Measurements from ENCODE around the gene LIPE. TPM values are rescaled to one million over a fixed set of nuclear protein-coding genes. Genes with fewer than 3 reads are reported as not detected.

LIPE gene
- polyA plus RNA-seq, 1 donor (not counting 4 experiments of a cell fraction or from before 2014, with no cell fraction given) = 6.1 TPM

DNA sequence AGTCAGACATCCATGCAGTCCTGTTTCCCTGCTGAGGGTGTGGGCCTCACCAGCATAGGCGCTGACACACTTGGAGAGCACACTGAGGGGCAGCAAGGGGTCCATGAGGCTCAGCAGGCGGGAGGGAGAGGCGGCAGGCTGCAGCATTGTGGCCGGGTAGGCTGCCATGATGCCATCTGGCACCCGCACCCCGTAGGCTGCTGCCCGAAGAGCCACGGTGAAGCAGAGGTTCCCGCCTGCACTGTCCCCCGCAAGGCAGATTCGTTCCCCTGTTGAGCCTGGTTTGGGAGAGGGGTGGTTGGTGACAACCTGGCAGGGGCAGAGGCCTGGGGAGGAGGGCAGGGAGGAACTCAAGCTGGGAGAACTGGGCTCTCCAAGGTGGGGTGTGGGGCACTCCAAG is 21.1 kb downstream of the LIPE start:
- Histone ChIP-seq H3K36me3 (ENCODE audit: control insufficient read depth in 2 of 2, extremely low read depth in 1 of 2, insufficient read depth in 2 of 2, low read length in 2 of 2) (peaks cover 8 to 15% of the 10 kb centered on the region in 2 experiments), H3K4me1 (ENCODE audit: control insufficient read depth, extremely low read depth, insufficient read depth, low read length) (peaks cover 2% of the 10 kb centered on the region), H3K27me3 (ENCODE audit: control insufficient read depth, extremely low read depth, insufficient read depth, low read length) (no peaks in the 10 kb centered on the region), H3K9me3 (ENCODE audit: control insufficient read depth, low read depth, low read length) (no peaks in the 10 kb centered on the region), H3K9ac (ENCODE audit: control insufficient read depth, extremely low read depth, insufficient read depth, low read length) (no peak overlapping the region), H3K9me1 (ENCODE audit: control insufficient read depth, extremely low read depth, insufficient read depth, low read length) (no peaks in the 10 kb centered on the region), H3K4me3 (ENCODE audit: control insufficient read depth in 2 of 3, extremely low read depth in 1 of 3, insufficient read depth in 2 of 3, low read depth in 1 of 3, low read length in 3 of 3) (no peak overlapping the region), H2AFZ (ENCODE audit: control insufficient read depth, low read length) (no peak overlapping the region), H3K4me2 (ENCODE audit: control insufficient read depth, extremely low read depth, insufficient read depth, low read depth, low read length) (no peak overlapping the region), H4K20me1 (ENCODE audit: control insufficient read depth, extremely low read depth, insufficient read depth, low read length) (no peaks in the 10 kb centered on the region), H3K27ac (ENCODE audit: control insufficient read depth, insufficient read depth, low read length) (no peak overlapping the region), H3K79me2 (ENCODE audit: control insufficient read depth, insufficient read depth, low read length) (no peaks in the 10 kb centered on the region)
- FAIRE-seq (no peak), DNase-seq (ENCODE audit: low read depth, low spot score) (no peak)
- TF ChIP-seq EZH2 (IDR thresholded peaks at IDR 0.05; ENCODE audit: low read length) = no peak
- TF ChIP-seq, protein P1, sequence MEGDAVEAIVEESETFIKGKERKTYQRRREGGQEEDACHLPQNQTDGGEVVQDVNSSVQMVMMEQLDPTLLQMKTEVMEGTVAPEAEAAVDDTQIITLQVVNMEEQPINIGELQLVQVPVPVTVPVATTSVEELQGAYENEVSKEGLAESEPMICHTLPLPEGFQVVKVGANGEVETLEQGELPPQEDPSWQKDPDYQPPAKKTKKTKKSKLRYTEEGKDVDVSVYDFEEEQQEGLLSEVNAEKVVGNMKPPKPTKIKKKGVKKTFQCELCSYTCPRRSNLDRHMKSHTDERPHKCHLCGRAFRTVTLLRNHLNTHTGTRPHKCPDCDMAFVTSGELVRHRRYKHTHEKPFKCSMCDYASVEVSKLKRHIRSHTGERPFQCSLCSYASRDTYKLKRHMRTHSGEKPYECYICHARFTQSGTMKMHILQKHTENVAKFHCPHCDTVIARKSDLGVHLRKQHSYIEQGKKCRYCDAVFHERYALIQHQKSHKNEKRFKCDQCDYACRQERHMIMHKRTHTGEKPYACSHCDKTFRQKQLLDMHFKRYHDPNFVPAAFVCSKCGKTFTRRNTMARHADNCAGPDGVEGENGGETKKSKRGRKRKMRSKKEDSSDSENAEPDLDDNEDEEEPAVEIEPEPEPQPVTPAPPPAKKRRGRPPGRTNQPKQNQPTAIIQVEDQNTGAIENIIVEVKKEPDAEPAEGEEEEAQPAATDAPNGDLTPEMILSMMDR (optimal IDR thresholded peaks at IDR 0.05 in 1 of 3, IDR thresholded peaks at IDR 0.05 in 1 of 3, conservative IDR thresholded peaks at IDR 0.05 in 1 of 3; ENCODE audit: extremely low read depth in 1 of 3, insufficient read depth in 2 of 3, low read length in 3 of 3) = no peak
- dilution Hi-C loops (cut with MboI; ENCODE audit: extremely low pct_ligation_motif_present, low sequenced_read_pairs) = no loop called here

DNA sequence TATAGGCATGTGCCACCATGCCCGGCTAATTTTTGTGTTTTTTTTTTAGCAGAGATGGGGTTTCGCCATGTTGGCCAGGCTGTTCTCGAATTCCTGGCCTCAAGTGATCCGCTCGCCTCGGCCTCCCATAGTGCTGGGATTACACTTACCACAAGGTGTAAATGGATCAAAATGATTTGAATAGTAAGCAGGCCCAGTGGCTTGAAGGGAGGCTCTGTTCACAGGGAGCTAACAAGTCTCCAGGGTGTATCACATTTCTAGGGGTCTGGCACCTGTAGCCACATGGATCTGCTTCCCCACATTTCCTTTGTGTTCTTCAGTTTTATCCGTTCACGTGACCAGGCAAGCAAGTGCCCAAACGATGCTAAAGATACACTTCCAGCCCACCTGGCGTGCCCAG is 23.6 kb downstream of the LIPE start:
- Histone ChIP-seq H3K4me2 (ENCODE audit: control insufficient read depth, extremely low read depth, insufficient read depth, low read depth, low read length) (no peak overlapping the region), H3K27ac (ENCODE audit: control insufficient read depth, insufficient read depth, low read length) (no peak overlapping the region), H3K27me3 (ENCODE audit: control insufficient read depth, extremely low read depth, insufficient read depth, low read length) (no peaks in the 10 kb centered on the region), H3K4me1 (ENCODE audit: control insufficient read depth, extremely low read depth, insufficient read depth, low read length) (peaks cover 3% of the 10 kb centered on the region), H3K9ac (ENCODE audit: control insufficient read depth, extremely low read depth, insufficient read depth, low read length) (no peak overlapping the region), H3K36me3 (ENCODE audit: control insufficient read depth in 2 of 2, extremely low read depth in 1 of 2, insufficient read depth in 2 of 2, low read length in 2 of 2) (peaks cover 3 to 11% of the 10 kb centered on the region in 2 experiments), H3K4me3 (ENCODE audit: control insufficient read depth in 2 of 3, extremely low read depth in 1 of 3, insufficient read depth in 2 of 3, low read depth in 1 of 3, low read length in 3 of 3) (no peak overlapping the region), H3K79me2 (ENCODE audit: control insufficient read depth, insufficient read depth, low read length) (no peaks in the 10 kb centered on the region), H3K9me3 (ENCODE audit: control insufficient read depth, low read depth, low read length) (no peaks in the 10 kb centered on the region), H4K20me1 (ENCODE audit: control insufficient read depth, extremely low read depth, insufficient read depth, low read length) (no peaks in the 10 kb centered on the region), H2AFZ (ENCODE audit: control insufficient read depth, low read length) (no peak overlapping the region), H3K9me1 (ENCODE audit: control insufficient read depth, extremely low read depth, insufficient read depth, low read length) (no peaks in the 10 kb centered on the region)
- TF ChIP-seq, protein P1 (optimal IDR thresholded peaks at IDR 0.05 in 1 of 3, IDR thresholded peaks at IDR 0.05 in 1 of 3, conservative IDR thresholded peaks at IDR 0.05 in 1 of 3; ENCODE audit: extremely low read depth in 1 of 3, insufficient read depth in 2 of 3, low read length in 3 of 3) = no peak
- no peak for TF ChIP-seq EZH2 (IDR thresholded peaks at IDR 0.05; ENCODE audit: low read length)
- no peak for FAIRE-seq
- no peak for DNase-seq (ENCODE audit: low read depth, low spot score)
- dilution Hi-C loops (cut with MboI; ENCODE audit: extremely low pct_ligation_motif_present, low sequenced_read_pairs) = no loop called here

All from keratinocyte (primary cell).